ENCODE data around the gene ANKRD33B.
"Not testable (repeated sequence)": the region's sequence is repeated elsewhere in the genome, so short reads cannot be mapped to it uniquely, and the experiment has no call there.

ANKRD33B gene
- 3.0 to 7.8 (median 5.7) reads per million in 4 donors for total RNA-seq

GRCh38 chr5:10563945-10564837, at the start of gene ANKRD33B:
Gene ANKRD33B, plus strand, starts transcription at chr5:10564070. Its CDS starts 398 bp downstream, at chr5:10564468.
- peak; percentile 60 to 84 (median 66) for DNase-seq

DNA sequence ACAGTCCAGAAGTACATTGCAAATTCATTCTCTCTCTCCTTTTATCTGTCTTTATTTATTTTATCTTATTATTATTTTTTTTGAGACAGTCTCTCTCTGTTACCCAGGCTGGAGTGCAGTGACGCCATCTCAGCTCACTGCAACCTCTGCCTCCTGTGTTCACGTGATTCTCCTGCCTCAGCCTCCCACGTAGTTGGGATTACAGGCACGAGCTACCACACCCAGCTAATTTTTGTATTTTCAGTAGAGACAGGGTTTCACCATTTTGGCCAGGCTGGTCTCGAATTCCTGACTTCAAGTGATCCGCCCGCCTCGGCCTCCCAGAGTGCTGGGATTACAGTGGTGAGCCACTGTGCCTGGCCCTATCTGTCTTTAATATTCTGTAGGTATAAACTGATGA, 49.3 kb upstream of the ANKRD33B start:
- DNase-seq: not testable (repeated sequence)

DNA sequence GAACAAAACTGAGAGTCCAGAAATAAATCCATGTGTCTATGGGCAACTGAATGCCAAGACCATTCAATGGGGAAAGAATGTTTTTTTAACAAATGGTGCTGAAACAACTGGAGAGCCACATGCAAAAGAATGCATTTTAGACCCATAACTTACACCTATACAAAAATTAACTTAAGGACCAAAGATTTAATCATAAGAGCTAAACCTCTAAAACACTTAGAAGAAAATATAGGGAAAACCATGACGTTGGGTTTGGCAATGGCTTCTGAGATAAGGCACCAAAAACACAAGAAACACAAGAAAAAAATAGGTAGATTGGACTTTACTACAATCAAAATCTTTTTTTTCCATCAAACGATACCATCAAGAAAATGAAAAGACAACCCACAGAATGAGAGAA, 48.4 kb upstream of the ANKRD33B start:
- no peak for DNase-seq

DNA sequence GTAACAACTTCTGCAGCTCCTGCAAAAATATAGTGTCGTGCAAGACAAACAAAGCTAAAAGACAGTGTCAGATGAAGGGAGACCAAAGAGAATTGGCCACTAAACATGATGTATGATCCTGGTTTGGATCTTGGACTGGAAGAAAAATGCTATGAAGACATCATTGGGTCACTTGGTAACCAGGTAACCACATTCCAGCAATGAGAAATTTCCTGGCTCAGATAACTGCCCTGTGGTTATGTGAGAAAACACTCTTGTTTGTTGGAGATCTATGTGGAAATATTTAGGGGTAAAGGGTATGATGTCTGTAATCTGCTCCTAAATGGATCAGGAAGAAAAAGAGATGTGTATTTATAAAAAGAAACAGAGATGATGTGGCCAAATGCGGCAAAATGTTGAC, 45.5 kb upstream of the ANKRD33B start:
- DNase-seq: no peak

DNA sequence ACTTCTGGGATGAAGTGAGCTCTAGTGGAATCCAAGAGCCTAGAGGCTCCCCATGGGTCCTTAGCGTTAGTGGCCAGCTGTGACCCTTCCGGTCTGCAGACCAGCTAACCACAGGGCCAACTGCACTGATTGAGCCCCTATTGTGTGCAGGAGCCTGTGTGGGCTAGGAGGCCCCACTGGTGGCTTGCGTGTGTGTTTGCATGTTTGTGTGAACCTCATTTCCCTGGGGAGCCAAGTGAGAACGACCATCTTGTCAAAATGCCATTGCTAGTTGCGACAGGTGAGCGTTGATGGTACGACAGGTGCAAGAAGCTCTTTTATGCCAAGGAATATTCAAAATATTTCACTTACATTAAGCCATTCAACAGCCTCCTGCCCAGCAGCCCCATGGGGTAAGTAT, 44.1 kb upstream of the ANKRD33B start:
- no peak for DNase-seq

DNA sequence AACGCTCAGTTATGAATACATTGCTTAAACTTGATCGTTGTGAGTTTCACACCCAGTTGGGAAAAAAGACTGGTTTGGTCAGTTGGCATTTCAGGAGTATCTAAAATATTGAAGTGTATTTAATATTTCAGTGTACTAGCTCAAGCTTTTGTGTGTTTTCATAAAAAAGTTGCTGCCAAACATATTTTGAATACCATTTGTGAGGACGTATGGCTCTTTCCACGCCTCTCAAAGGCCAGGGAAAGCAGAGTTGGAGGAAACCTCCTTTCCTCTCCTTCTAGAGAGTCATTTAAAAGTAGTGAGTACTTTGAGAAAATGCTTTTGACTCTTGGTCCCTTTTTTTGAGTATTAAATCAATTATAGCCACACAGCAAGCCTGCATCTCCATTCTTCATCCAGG, 43.2 kb upstream of the ANKRD33B start:
- no peak for DNase-seq

- no peak for DNase-seq
Observed at GRCh38 chr5:10521466-10522223, 42.2 kb upstream of the ANKRD33B start.

GRCh38 chr5:10522224-10522611, 41.7 kb upstream of the ANKRD33B start:
- DNase-seq: no peak

DNA sequence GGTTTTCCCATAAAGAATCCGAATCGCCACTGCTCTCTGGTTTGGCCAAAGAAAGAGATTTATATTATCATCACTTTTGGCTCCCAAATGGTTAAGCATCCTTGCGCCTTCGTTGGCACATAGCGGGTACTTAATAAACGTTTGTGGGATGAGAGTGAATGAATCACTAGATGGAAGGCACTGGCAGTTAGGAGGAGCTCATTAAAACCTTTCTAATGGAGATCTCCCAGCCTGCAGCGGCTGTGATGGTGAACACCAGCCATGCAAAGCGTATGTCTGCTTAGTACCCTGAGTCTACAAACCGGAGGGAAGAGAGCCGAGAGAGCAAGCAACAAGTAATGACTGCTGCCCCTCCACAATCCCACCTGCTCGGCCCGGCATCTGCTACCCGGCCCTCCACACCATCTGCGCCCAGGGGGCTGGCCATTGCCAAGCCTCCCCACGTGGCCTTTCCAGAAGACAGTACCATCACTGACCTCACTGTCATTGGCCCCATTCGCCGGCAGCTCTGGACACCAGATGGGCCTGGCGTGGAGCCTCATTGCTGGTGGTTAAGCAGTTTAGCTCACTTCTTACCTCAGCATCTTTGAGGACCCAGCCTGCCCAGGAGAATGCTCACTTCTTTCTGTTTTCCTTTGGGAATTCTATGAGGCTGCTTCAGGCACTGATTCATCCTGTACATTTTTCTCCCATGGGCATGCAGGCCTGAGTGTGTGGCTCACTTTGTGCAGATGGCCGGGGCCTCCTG, 39.3 kb upstream of the ANKRD33B start:
- no peak for DNase-seq

DNA sequence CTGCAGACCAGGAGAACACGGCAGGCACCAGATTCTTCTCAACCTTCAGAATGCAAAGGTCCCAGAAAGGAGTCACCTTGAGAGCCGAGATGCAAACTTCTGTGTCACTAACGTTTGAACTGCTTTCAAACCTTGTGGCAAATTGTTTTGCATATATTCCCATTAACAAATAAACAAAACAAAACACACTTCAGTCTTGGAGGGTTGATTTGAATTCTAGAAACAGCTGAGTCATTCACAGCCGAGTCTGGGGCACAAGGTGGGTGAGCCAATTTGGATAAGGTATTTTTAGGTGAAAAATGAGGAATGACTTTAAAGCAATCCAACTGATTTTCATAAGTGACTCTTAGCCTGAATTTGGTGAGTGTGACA, 38.8 kb upstream of the ANKRD33B start:
- DNase-seq: no peak

DNA sequence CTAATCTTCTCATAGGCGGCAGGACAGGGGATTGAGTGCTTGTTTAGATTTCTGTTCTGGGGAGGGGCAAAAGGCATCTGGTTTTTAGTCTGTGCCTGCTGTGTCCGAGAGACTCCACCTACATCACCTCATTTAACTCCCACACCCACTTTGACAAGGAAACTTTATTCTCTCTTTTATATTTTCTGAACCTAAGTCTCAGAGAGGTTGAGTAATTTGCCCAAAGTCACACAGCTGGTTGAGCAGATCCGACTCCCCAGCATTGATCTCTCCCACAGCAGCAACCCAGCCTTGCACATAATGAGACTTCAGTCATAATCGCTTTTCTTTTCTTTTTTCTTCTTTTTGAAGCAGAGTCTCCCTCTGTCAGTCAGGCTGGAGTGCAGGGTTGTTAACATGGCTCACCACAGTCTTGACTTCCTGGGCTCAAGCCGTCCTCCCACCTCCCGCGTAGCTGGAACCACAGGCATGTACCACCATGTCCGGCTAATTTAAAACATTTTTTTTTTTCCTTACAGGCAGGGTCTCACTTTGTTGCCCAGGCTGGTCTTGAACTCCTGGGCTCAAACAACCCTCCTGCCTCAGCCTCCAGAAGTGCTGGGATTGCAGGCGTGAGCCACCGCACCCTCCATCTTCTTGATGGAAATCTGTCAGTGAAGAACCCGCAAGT, 36.5 kb upstream of the ANKRD33B start:
- no peak for DNase-seq

DNA sequence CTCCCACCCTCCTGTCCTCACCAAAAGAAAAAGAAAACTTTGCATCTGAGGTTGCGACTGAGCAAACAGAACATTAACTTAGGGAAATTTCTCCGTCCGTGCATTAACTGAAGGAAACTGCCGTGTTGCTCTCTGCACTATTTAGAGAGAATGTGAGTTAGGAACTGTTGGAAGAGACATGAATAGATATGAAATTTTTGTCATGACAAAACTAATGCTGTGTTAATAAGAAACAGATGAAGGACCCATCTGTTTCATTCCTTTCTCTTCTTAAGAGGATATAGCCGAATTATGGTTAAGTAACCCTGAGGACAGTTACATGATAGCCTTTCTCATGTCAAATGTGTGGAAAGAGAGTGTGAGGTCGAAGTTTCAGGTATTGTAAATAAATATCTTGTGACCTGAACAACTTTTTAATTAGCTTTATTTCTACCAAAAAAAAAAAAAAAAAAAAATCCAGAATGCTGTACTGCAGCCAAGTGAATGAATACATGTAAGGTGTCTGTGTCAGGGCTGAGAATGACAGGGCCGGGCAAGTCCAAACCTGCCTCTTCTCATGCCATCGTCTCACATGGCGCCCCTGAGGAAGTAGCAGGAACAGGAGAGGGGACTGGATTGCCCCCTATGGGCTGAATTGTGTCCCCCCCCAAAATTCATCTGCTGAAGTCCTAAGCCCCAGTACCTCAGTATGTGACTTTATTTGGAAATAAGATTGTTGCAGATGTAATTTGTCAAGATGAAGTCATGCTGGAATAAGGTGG, 35.6 kb upstream of the ANKRD33B start:
- DNase-seq: no peak

GRCh38 chr5:10528827-10529226, 35.0 kb upstream of the ANKRD33B start:
- DNase-seq: no peak

DNA sequence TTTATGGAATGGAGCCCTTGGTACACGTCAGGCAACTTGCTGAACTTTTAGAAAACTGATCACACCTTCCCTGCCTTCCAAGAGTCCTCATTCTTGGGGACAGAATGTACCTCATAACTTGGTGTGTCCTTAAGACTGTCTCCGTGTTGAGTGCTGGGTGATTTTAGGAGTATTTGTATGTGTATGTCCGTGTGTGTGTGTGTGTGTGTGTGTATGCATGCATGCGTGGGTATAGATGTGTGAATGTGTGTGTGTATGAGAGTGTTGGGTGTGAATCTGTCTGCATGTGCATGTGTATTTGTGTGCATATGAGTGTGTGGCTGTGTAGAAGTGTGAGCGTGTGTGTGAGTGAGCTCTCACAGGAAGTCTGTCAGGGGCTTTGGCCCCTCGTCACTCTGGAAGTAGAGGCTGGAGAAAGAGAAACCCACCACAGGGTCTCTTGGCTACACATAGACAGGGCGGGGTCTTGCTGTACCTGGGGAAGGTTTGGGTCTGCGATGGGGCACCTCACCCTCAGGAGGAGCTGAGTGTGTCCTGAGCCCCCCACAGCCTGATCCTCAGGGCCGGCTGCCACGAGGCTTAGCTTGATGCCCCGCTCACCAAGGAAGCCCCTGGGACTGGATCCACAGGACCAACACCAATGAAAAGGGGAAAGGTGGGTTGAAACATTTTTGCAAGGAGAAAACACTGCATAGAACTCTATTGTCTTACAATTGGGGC, 33.1 kb upstream of the ANKRD33B start:
- no peak for DNase-seq

- no peak for DNase-seq
Observed at GRCh38 chr5:10532421-10532820, 31.4 kb upstream of the ANKRD33B start.

DNA sequence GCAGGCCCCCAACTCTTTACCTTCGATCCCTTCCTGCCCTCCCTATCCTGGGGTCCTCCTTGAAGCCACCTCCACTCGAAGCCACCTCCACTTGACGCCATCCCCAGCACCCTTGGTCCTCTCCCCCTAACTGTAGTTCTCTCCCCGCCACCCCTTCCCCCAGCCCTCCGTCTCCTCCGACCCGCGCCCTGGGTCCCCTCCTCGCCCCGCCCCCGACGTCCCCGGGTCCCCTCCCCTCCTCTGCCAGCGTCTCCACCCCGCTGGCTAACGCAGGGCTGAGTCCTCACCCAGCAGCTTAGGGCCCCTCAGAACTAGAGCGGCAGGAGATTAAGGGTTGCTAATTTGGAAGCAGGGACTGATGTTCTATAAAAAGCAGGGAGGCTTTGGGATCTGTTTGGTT, 30.6 kb upstream of the ANKRD33B start:
- no peak for DNase-seq

- DNase-seq: no peak
Observed at GRCh38 chr5:10534561-10535530, 29.0 kb upstream of the ANKRD33B start.

DNA sequence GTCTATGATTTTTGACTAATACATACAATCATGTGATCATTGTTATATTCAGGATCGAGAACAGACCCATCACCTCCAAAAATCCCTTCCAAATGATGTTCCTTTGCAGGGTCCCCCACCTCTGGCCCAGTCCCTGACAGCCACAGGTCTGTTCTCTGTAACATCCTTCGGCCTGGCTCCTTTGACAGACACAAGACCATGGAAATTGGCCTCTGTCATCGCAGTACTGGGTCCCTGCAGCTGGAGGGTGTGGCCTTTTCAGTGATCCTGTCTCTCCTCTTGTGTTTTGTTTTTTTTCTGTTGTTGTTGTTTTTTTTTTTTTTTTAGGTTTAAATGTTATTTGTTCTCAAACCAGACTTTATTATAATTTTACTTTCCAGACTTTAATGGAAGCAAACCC, 27.4 kb upstream of the ANKRD33B start:
- no peak for DNase-seq

DNA sequence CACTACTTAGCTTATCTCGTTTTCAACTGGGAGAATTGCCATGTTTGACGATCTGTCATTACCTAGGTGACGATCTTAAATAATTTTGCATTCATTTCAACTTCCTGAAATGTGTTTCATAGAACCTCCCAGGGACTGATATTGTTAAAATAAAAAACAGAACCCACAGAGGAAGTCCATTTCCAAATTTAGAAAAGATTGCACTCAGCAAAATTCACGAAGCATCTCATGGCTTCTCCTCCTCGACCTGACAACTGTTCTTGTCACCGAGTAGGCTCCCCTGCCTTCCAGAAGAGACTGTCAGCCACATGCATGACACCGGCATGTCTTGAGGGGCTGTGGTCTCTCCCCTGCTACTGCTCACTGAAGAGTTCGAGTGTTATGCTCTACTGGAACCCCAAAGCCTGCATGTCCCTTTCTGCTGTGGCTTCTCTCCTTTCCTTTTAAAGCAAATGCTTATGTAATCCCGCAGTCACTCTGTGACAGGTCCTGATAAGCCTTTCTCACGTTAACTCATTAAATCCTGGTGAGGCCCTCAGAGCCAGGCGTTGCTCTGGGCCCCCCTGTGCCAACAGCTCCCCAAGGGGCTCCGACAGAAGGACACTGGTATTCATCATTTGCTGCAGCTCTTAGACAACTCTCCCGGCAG, 26.8 kb upstream of the ANKRD33B start:
- no peak for DNase-seq
